Measurements from ENCODE around the gene WFDC8.

The WFDC8 gene

DNA sequence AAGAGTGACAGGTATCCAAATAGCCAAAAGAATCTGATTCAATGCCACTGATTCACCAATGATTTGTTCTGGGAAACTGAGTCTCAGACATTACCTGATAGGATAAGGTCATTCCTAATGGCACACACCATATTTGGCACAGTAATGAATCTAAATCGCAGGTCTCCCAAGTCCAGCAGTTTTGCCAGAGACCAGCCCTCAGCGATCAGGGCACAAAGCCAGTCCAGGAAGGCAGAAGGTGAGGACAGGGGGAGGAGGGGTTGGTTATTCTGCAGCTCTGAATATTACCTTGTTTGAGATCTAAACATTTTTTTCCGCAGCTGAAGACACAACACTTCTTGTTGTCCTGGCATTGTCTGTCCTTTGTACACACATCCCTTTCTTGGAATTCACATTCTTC lies 33.7 kb downstream of the WFDC8 start:
- TF ChIP-seq, protein P1, sequence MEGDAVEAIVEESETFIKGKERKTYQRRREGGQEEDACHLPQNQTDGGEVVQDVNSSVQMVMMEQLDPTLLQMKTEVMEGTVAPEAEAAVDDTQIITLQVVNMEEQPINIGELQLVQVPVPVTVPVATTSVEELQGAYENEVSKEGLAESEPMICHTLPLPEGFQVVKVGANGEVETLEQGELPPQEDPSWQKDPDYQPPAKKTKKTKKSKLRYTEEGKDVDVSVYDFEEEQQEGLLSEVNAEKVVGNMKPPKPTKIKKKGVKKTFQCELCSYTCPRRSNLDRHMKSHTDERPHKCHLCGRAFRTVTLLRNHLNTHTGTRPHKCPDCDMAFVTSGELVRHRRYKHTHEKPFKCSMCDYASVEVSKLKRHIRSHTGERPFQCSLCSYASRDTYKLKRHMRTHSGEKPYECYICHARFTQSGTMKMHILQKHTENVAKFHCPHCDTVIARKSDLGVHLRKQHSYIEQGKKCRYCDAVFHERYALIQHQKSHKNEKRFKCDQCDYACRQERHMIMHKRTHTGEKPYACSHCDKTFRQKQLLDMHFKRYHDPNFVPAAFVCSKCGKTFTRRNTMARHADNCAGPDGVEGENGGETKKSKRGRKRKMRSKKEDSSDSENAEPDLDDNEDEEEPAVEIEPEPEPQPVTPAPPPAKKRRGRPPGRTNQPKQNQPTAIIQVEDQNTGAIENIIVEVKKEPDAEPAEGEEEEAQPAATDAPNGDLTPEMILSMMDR (IDR thresholded peaks at IDR 0.05; ENCODE audit: borderline replicate concordance, control extremely low read depth, extremely low read depth, insufficient read depth, missing control alignments), result no peak

DNA sequence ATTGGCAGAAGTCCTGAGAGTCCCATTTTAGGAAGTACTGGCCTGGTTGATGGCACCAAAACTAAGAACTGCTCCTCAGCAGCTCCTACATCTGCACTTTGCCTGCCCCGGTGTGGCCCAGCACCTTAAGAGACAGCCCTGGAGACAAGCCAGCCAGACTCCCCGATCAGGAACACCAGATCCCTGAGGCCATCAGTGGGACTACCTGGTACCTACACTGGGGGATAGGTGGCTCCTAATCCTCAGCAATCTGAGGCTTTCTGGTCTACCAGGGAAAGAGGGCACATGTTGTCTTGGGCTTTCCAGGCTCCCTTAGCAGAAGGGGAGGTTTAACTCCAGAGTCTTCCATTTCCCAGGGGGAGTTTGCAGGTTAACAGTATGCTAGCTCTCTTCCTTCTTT lies 39.7 kb downstream of the WFDC8 start, which contains the start of gene WFDC6:
WFDC6 (minus strand) TSS at position 101 of the 400 bp plus-strand sequence; CDS start at position 26, 75 bp downstream.
- no peak for DNase-seq (ENCODE audit: low spot score)
- TF ChIP-seq, protein P1 (IDR thresholded peaks at IDR 0.05; ENCODE audit: borderline replicate concordance, control extremely low read depth, extremely low read depth, insufficient read depth, missing control alignments), result no peak
- in situ Hi-C loops (cut with MboI; ENCODE audit: low sequenced_read_pairs, unreplicated experiment), result no loop called here

More for the DNA sequence above, 33.7 kb downstream of the WFDC8 start:
- in situ Hi-C loops (cut with MboI; ENCODE audit: low sequenced_read_pairs, unreplicated experiment), result no loop called here
- DNase-seq (ENCODE audit: low spot score), result no peak

DNA sequence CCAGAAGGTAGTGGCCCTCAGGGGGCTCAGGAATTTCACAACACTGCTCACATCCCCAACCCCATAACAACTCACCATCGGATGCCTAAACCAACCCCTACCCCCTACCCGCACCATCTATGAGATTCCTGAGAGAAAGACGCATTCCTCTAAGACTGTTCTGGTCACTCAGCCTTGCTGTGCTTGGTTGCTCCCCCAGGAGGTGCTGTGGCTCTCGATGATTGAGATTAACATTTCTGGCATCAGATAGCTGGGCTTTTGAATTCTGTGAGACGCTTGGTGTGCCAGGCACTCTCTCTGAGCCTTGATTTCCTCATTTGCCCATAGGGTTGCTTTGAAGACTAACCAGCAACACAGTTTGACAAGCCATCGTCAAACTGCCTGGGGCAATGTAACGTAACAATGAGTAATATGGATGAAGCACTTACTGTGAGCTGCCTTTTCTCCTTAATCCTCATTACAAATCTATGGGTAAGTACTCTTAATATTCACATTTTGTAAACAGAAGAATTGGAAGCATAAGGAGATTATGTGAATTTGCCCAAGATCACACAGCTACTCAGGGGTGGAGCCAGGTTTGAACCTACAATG lies 40.8 kb downstream of the WFDC8 start:
- no peak for DNase-seq (ENCODE audit: low spot score)
- in situ Hi-C loops (cut with MboI; ENCODE audit: low sequenced_read_pairs, unreplicated experiment), result no loop called here
- TF ChIP-seq, protein P1 (IDR thresholded peaks at IDR 0.05; ENCODE audit: borderline replicate concordance, control extremely low read depth, extremely low read depth, insufficient read depth, missing control alignments), result no peak

DNA sequence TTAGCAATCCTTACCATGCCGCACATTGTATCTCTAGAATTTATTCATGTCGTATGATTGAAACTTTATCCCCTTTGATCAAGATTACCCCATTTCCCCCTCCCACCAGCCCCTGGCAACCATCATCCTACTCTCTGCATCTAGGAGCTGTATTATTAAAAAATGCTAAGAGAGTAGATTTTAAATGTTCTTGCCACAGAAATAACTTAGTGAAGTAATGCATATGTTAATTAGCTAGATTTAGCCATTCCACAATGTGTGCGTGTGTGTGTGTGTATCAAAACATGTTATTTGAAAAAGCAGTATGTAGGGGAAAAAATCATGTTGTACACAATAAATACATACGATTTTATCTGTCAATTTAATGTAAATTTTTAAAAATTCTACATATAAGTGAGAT lies 51.8 kb downstream of the WFDC8 start:
- TF ChIP-seq, protein P1 (IDR thresholded peaks at IDR 0.05; ENCODE audit: borderline replicate concordance, control extremely low read depth, extremely low read depth, insufficient read depth, missing control alignments), result no peak
- in situ Hi-C loops (cut with MboI; ENCODE audit: low sequenced_read_pairs, unreplicated experiment), result no loop called here
- DNase-seq (ENCODE audit: low spot score), result no peak

DNA sequence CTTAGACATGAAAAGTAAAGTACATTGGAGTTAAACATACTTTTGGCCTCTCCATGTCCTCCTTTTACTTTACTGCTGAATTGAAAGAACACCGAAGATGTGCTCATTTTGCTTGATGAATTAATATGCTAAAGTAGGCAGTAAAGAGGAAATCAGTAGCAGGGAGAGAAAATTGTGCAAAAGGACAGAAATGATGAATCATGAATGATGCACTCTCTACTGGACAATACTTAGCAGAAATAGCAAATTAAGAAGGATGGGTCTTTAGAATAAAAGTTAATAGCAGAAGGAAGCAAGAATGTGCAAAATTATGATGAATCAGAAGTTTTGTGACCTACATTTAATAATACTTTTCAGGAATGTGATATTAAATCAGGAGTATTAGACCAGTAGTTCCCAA lies 55.3 kb downstream of the WFDC8 start:
- TF ChIP-seq, protein P1 (IDR thresholded peaks at IDR 0.05; ENCODE audit: borderline replicate concordance, control extremely low read depth, extremely low read depth, insufficient read depth, missing control alignments), result no peak
- DNase-seq (ENCODE audit: low spot score), result no peak
- in situ Hi-C loops (cut with MboI; ENCODE audit: low sequenced_read_pairs, unreplicated experiment), result no loop called here

DNA sequence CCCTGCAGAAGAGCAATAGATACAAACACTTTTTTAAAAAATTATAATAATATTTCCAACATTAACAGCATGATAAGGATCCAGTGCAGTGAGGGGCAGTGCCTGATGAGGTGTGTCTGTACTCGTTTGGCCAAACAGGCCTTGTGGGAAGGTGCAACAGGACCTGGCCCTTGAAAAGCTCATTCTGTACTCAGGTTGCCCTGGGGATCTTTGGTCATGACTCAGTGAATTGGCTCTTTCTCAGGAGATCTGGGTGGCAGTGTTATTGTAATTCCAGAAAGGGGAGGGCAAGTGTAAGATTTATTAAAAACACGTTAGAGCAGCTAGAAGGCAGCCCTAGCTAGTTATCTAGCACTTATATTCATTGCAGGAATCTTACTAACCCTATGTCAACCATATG lies 60.8 kb downstream of the WFDC8 start:
- DNase-seq (ENCODE audit: low spot score), result no peak
- TF ChIP-seq, protein P1 (IDR thresholded peaks at IDR 0.05; ENCODE audit: borderline replicate concordance, control extremely low read depth, extremely low read depth, insufficient read depth, missing control alignments), result no peak
- in situ Hi-C loops (cut with MboI; ENCODE audit: low sequenced_read_pairs, unreplicated experiment), result no loop called here

All from GM13976 (cell line).